HG03457 (cell line): ENCODE data around the gene EMC8.
A peak's percentile ranks its signal among the peaks of the same experiment; 100 is the strongest.
"Not testable (repeated sequence)": the region's sequence is repeated elsewhere in the genome, so short reads cannot be mapped to it uniquely, and the experiment has no call there.

Experiments
- ATAC-seq: cut with Tn5 transposase; IDR thresholded peaks from one replicate; pipeline ENCODE4 v1.9.1; 2021; ENCODE audit warnings: moderate number of reproducible peaks; ENCODE audit not compliant: unreplicated experiment

Gene EMC8

GRCh38 chr16:85816159-85816558 lies 16.8 kb upstream of the EMC8 start:
- ATAC-seq: no peak

- no peak for ATAC-seq
Observed at GRCh38 chr16:85812811-85813700, 13.7 kb upstream of the EMC8 start.

GRCh38 chr16:85812031-85812807 lies 12.9 kb upstream of the EMC8 start:
- ATAC-seq: no peak

- ATAC-seq: no peak
Observed at GRCh38 chr16:85810742-85811115, 11.4 kb upstream of the EMC8 start.

GRCh38 chr16:85810097-85810741 lies 10.9 kb upstream of the EMC8 start:
- no peak for ATAC-seq

- no peak for ATAC-seq
Observed at GRCh38 chr16:85809645-85810044, 10.3 kb upstream of the EMC8 start.

GRCh38 chr16:85808926-85809325 lies 9.6 kb upstream of the EMC8 start:
- no peak for ATAC-seq

GRCh38 chr16:85808104-85808503 lies 8.8 kb upstream of the EMC8 start:
- not testable (repeated sequence) for ATAC-seq

GRCh38 chr16:85807340-85807739 lies 8.0 kb upstream of the EMC8 start:
- not testable (repeated sequence) for ATAC-seq

- no peak for ATAC-seq
Observed at GRCh38 chr16:85806539-85806938, 7.2 kb upstream of the EMC8 start.

- no peak for ATAC-seq
Observed at GRCh38 chr16:85805442-85806045, 6.2 kb upstream of the EMC8 start.

GRCh38 chr16:85803570-85803969 lies 4.2 kb upstream of the EMC8 start:
- ATAC-seq: no peak

GRCh38 chr16:85800321-85800669 lies 951 bp upstream of the EMC8 start:
- ATAC-seq: no peak

- ATAC-seq: peak; percentile 26
Observed at GRCh38 chr16:85798901-85799496, 345 bp downstream of the EMC8 start.

GRCh38 chr16:85798283-85798776 lies 1.0 kb downstream of the EMC8 start:
- ATAC-seq: no peak

GRCh38 chr16:85796599-85796998 lies 2.7 kb downstream of the EMC8 start:
- ATAC-seq: no peak

- no peak for ATAC-seq
Observed at GRCh38 chr16:85796152-85796551, 3.2 kb downstream of the EMC8 start.

GRCh38 chr16:85794696-85795095 lies 4.6 kb downstream of the EMC8 start:
- ATAC-seq: no peak

- no peak for ATAC-seq
Observed at GRCh38 chr16:85793662-85794298, 5.6 kb downstream of the EMC8 start.

- ATAC-seq: no peak
Observed at GRCh38 chr16:85789773-85790172, 9.6 kb downstream of the EMC8 start.
